NCI-H187 treated with DMSO at 0.1 percent for 48 hours (cell line): Measurements from ENCODE around the gene FRAS1.
"Not testable (repeated sequence)": the region's sequence is repeated elsewhere in the genome, so short reads cannot be mapped to it uniquely, and the experiment has no call there.

Experiments used
- DNase-seq: peaks from one replicate; lab custom pipeline; 2025; lab: John Stamatoyannopoulos, UW

The FRAS1 gene

GRCh38 chr4:78510681-78511080 is 453.6 kb downstream of the FRAS1 start:
- DNase-seq = no peak

DNA sequence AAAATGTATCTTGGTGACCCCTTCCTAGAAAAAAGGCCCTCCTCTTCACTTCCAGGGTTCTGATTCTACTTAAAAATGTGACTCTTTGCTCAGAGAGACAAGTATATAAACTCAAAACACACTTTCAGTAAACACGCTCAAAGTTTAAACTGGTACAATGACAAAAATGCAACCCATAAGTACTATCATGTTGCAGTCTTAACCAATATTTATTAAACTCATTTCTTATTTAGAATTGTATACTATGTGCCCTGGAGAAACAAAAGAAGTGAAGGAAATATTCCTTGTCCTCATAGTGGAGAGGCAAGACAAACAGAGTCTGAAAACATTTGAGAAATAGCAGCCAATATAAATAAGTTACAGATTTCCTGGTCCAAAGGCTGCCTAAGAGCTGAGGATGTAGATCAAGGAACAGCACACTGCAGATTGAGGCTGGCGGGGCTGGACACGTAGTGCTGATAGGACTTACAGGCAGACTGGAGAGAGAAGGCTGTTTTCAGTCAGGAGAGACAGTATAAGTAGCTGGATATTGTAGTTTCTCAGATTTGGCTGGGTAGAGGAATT is 455.3 kb downstream of the FRAS1 start:
- no peak for DNase-seq

DNA sequence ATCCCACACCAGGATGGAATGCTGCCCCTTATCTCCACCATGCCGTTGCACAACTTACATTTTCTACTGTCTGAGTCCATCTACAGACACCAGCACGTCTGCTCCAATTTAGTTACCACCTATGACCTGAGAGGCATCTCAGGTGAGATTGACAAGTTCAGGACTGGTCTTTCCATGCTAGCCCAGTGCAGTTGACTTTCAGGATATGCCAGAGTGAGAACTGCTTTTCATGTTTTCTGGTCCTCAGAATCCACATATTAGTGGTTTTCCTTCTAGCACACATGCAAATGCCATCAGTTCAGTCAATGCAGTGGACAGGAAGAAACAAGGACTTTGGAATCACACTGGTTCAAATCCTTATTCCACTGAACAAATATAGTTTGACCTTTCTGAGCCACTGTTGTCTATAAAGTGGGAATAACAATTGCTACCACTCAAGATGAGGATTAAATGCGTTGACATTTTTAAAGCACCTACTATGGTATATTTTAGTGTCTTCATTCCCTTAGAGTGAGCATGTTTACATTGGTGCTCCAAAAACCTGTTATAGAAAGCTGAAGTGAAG is 456.4 kb downstream of the FRAS1 start:
- no peak for DNase-seq

DNA sequence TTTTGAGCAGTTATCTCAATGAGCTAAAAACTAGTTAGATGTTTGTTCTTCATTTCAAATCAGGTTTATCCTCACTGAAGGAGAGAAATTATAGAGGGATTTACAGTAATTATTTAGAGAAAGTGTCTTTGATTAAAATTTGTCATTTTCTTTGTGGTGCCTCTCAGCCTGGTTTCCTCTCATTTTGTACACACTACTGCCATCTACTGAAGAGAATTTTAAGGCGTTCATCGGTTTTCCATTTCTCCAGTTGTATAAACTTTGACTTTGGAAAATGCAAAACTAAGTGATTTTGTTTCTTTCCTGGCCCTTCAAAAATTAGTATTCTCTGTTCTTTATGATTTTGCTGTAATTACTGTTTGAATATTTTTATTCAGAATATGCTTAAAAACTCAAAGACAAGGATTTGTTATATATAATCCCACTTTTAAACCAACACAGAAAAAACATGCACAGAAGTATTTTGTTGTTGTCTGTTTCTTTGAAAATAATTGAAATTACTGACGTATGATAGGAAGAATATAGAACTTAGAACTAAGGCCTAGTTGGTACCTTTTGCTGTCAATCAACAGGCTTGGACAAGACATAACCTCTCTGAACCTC is 460.0 kb downstream of the FRAS1 start:
- no peak for DNase-seq

DNA sequence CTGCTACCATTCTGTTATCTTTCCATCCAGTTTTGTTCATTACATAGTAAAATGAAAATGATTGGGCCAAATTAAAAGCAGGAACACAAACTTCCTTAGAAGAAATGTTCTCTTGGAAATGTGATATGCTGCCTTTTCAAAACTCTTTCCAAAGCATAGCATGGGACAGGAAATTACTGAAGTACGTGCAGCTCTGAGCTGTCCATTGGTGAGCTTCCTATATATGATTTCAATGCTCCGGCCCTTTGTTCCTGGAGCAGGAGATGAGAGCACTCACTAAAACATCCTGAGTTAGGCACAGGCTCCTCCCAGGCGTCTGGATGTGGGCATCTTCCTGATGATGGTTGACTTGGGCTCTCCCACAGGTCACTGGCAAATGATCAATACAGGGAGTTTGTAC is 461.4 kb downstream of the FRAS1 start:
- DNase-seq = no peak

DNA sequence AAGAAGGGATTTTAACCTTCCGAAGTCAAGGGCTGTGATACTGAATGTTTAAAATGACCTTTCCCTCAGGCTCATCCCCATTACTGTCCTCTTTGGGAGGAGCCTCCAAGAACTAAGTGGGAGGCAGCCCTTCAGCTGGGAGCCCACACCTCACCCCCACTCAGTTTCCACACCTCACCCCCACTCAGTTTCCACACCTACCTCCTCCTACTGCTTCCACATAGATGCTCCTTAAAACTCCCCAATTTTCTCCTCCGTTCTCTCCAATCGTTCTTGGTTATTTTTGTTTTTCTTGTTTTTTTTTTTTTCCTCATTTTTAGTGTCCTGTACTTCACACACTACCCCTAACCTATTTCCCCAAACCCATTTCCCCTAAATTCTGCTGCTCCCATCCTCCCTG is 462.8 kb downstream of the FRAS1 start:
- DNase-seq = no peak

GRCh38 chr4:78520808-78521226 is 463.7 kb downstream of the FRAS1 start:
- DNase-seq = no peak

GRCh38 chr4:78524009-78524408 is 466.9 kb downstream of the FRAS1 start:
- DNase-seq = no peak

GRCh38 chr4:78525559-78525958 is 468.4 kb downstream of the FRAS1 start:
- no peak for DNase-seq

GRCh38 chr4:78527103-78527502 is 470.0 kb downstream of the FRAS1 start:
- no peak for DNase-seq

- no peak for DNase-seq
Observed at GRCh38 chr4:78527555-78527954, 470.4 kb downstream of the FRAS1 start.

- no peak for DNase-seq
Observed at GRCh38 chr4:78528327-78528726, 471.2 kb downstream of the FRAS1 start.

- DNase-seq = no peak
Observed at GRCh38 chr4:78529569-78530209, 472.6 kb downstream of the FRAS1 start.

- no peak for DNase-seq
Observed at GRCh38 chr4:78532046-78532445, 474.9 kb downstream of the FRAS1 start.

DNA sequence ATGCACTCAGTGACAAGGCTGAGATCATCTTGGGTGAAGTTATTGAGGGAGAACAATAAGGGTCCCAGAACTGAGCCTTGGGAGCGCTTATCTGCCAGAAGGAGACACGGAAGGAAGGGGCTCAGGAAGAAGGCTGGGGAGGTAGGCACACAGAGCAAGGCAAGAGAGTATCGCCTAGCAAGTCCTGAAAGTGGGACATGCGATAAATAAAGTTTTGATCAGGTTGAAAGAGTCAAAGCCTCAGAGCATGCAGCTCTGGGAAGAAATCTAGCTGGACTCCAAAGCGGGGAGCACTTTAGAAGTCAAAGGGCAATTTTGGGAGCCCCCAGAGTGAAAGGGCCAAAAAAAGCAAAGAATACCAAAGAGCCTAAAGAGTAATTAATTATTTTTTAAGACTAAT is 476.7 kb downstream of the FRAS1 start:
- no peak for DNase-seq

GRCh38 chr4:78534286-78534955 is 477.3 kb downstream of the FRAS1 start:
- no peak for DNase-seq

GRCh38 chr4:78542373-78542772 is 485.2 kb downstream of the FRAS1 start:
- DNase-seq = no peak

DNA sequence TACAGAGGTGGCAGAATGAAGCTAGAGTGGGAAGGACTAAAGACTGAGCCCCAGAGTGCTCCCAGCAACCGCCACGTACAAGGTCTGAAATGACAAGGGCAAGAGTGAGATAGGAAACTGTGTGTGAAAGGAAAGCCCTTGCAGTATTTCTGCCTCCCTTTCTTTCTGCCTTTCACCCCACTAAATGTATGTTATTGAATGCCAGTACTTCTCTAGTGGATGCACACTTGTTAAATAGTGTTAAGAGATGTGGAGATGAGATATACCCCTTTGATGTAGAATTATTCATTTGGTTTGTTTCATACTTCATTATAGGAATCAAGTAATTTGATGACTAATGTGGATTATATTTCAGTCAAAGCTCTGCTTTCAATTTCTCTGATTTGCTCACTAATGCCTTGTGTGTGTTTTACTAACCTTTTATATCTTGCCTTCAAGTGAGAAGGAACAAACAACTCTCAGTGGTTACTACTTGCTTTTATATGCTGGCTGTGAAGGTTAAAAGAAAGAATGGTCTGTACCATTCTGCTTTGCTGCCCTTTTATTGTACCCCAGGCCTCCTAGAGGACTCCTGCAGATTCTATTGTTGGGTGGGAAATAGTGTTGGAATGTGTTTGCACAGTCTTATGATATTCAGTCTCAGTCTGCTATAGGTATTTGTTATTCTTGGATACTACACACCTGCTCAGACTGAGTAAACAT is 486.5 kb downstream of the FRAS1 start:
- DNase-seq = no peak

- DNase-seq = no peak
Observed at GRCh38 chr4:78544678-78545077, 487.6 kb downstream of the FRAS1 start.

DNA sequence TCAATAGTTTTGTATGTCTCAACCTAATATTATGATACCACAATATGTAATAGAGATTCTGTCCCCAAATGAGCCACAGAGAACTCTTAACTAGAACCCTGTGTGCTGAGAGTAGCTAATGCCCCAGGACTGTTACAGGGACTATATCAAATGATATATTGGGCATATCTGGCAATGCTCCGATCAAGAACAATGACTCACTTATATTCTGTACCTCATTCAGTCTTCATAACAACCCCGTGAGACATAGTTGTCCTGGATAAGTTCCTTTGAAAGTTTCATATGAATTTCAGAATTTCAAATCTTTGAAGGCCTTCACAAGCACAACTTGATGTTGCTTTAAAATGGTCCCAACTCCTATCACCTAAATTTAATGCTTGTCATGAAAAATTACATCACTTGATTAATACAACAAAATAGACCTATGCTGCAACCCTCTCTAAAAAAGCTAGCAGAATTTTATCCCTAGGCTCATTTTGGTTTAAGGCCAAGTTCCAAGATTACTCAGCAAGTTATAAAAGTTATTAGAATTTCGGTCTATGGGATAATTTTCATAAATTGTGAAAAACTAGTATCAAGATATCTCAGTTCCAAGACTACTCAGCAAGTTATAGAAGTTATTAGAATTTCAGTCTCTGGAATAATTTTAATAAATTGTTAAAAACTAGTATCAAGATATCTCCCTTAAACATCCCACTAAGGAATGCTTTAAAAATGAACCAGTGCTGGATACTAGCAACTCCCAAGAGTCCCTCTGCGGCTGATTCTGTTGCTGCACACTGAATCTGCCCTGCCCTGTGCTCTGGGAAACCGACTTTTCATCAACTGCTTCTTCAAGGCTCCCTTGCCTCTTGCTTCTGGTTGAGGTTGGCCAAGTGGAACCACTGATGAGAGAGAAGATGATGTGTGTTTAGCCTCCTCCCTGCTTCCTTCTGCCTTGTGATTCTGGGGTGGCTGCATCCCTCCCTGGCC is 488.4 kb downstream of the FRAS1 start:
- DNase-seq = no peak

GRCh38 chr4:78547899-78548298 is 490.8 kb downstream of the FRAS1 start:
- DNase-seq = not testable (repeated sequence)
